ENCODE data around the gene ZNF554. TPM values are rescaled to one million over a fixed set of nuclear protein-coding genes. Genes with fewer than 3 reads are reported as not detected.

Gene ZNF554
- total RNA-seq, 1 experiment from 2014 or later: 5.3 TPM

DNA sequence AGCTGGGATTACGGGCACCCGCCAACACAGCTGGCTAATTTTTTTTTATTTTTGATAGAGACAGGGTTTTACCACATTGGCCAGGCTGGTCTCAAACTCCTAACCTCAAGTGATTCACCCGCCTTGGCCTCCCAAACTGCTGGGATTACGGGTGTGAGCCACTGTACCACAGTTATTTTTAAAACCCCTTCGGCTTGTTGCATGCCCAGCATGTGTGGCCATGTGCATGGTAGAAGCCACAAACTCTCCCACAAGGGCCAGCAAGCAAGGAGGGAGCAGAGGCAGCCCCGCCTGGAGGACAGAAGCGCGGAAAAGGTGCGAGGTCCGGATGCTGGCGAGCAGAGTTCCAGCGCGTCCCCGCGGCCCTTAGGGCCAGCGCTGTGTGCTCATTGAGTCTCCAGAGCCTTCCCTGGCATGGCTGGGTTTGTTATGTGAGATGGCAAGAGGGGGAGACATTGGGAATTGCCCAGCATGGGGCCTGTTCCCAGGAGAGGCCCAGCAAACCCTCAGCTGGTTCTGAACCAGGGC lies 21.4 kb upstream of the ZNF554 start:
- Histone ChIP-seq H3K27me3 (ENCODE audit: control insufficient read depth, insufficient read depth, low read length) (no peaks in the 10 kb centered on the region), H3K4me3 (ENCODE audit: insufficient read depth, low read depth, low read length) (no peak overlapping the region), H3K36me3 (replicated peaks; ENCODE audit: control insufficient read depth, insufficient read depth, low read length) (peaks cover 40% of the 10 kb centered on the region)
- DNase-seq: no peak

DNA sequence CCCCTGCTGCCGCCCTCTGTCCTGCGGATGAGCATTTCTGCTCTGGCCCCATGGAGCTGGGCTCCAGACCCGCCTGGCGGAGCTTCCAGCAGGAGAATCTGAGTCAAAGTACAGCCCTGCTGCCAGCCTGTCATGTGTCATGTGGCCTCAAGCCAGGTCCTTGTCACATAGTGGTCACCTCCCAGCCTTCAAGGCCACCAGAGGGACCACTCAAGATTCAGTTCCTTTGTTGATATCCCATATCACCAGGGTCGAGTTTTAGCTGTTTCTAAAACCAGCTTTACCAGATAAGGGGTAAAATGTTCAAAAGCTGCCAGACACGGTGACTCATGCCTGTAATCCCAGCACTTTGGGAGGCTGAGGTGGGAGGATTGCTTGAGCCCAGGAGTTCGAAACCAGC lies 20.9 kb upstream of the ZNF554 start:
- no peak for DNase-seq
- no peak overlapping the region for H3K4me3 ChIP-seq (ENCODE audit: insufficient read depth, low read depth, low read length)
- no peaks in the 10 kb centered on the region for H3K27me3 ChIP-seq (ENCODE audit: control insufficient read depth, insufficient read depth, low read length)
- peaks cover 37% of the 10 kb centered on the region for H3K36me3 ChIP-seq (replicated peaks; ENCODE audit: control insufficient read depth, insufficient read depth, low read length)

DNA sequence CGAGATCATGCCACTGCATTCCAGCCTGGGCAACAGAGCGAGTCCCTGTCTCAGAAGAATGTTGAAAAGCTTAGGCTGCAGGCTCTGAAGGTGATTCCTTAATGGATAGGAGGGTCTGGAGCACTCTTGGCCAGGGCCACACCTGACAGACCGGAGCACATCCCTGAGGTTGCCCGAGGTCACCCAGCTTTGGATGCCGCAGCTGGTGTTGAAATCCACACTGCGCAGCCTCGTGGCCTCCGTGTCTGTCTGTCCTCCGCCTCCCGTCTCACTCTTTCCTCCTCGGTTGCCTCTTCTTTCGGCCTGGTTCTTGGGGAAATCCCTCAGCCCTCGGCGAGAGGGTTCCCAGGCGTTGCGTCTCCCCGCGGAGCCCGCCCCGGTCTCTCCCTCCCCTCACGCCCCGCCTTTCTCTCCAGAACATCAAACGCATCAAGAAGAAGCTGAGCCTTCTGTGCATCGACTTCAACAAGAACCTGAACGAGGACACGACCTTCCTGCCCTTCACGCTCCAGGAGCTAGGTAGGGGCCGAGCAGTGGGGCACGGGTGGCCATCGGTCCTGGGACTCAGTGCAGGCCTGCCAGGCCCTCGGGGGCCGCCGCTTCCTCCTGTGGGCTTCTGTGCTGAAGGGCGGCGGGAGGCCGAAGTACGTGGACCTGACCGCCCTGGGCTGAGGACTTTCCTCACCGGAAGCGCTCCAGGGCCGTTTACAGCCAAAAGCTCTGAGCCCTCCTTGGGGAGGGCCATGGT lies 20.2 kb upstream of the ZNF554 start:
- H3K27me3 ChIP-seq (ENCODE audit: control insufficient read depth, insufficient read depth, low read length): no peaks in the 10 kb centered on the region
- peak; percentile 48 for DNase-seq
- H3K4me3 ChIP-seq (ENCODE audit: insufficient read depth, low read depth, low read length): no peak overlapping the region
- peaks cover 36% of the 10 kb centered on the region for H3K36me3 ChIP-seq (replicated peaks; ENCODE audit: control insufficient read depth, insufficient read depth, low read length)

DNA sequence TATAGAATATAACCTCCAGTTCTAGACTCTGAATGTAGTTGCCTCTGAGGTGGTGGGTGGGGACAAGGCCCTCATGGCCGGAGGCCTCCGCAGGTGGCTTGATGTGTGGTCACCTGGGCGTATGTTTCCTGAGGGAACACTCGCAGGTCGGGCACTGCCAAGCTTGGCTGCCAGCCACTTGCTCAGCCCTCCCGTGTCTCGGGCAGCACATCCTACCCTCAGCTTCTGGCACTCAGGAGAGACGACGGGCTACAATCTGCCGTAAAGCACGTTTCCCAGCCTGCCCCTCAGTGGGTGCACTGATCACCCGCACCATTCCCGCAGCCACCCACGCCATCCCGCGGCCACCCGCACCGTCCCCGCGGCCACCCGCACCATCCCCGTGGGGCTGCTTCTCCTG lies 19.2 kb upstream of the ZNF554 start:
- peak; percentile 61 for DNase-seq
- H3K4me3 ChIP-seq (ENCODE audit: insufficient read depth, low read depth, low read length): no peak overlapping the region
- peaks cover 39% of the 10 kb centered on the region for H3K36me3 ChIP-seq (replicated peaks; ENCODE audit: control insufficient read depth, insufficient read depth, low read length)
- no peaks in the 10 kb centered on the region for H3K27me3 ChIP-seq (ENCODE audit: control insufficient read depth, insufficient read depth, low read length)

DNA sequence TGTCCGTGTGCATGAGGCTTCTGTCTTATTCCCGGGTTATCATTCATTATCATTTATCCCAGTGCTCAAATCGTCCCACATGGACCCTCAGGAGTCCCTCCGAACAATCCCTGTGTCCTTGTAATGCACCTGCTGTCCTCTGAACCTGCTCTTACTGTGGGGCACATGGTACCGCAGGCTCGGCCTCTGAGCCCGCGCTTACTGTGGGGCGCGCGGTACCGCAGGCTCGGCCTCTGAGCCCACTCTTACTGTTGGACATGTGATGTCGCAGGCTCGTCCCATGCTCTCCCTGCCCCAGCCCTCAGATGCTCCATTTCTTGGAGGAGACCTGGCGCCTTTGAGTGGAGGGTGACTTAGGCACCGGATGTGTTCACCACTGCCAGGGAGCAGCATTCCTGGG lies 16.8 kb upstream of the ZNF554 start:
- Histone ChIP-seq H3K4me3 (ENCODE audit: insufficient read depth, low read depth, low read length) (no peak overlapping the region), H3K36me3 (replicated peaks; ENCODE audit: control insufficient read depth, insufficient read depth, low read length) (peaks cover 31% of the 10 kb centered on the region), H3K27me3 (ENCODE audit: control insufficient read depth, insufficient read depth, low read length) (no peaks in the 10 kb centered on the region)
- DNase-seq: peak; percentile 45

DNA sequence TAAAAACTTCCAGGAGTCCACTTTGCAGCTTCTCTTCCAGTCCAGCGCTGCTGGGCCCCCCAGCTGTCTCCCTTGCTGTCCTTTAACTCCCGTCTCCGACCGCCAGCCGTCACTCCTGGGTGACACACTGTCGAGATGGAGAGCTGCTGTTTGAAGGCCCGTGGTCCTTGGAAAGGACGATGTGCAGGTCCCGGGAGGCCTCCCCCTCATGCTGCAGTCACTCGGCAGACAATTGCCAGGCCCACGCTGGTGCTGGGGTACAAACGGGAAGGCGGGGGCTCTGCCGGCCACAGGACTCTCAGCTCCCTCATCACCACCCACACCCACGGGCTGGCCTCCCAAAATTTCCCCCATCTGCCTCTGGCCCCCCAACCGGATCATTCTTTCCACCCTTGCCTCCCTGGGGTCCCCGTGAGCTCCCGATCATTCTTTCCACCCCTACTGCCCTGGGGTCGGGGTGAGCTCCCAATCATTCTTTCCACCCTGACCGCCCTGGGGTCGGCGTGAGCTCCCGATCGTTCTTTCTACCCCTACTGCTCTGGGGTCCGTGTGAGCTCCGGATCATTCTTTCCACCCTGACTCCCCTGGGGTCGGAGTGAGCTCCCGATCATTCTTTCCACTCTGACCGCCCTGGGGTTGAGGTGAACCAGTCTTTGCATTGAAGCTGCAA lies 16.0 kb upstream of the ZNF554 start:
- peak; percentile 54 for DNase-seq
- Histone ChIP-seq H3K36me3 (replicated peaks; ENCODE audit: control insufficient read depth, insufficient read depth, low read length) (peaks cover 26% of the 10 kb centered on the region), H3K4me3 (ENCODE audit: insufficient read depth, low read depth, low read length) (no peak overlapping the region), H3K27me3 (ENCODE audit: control insufficient read depth, insufficient read depth, low read length) (no peaks in the 10 kb centered on the region)

DNA sequence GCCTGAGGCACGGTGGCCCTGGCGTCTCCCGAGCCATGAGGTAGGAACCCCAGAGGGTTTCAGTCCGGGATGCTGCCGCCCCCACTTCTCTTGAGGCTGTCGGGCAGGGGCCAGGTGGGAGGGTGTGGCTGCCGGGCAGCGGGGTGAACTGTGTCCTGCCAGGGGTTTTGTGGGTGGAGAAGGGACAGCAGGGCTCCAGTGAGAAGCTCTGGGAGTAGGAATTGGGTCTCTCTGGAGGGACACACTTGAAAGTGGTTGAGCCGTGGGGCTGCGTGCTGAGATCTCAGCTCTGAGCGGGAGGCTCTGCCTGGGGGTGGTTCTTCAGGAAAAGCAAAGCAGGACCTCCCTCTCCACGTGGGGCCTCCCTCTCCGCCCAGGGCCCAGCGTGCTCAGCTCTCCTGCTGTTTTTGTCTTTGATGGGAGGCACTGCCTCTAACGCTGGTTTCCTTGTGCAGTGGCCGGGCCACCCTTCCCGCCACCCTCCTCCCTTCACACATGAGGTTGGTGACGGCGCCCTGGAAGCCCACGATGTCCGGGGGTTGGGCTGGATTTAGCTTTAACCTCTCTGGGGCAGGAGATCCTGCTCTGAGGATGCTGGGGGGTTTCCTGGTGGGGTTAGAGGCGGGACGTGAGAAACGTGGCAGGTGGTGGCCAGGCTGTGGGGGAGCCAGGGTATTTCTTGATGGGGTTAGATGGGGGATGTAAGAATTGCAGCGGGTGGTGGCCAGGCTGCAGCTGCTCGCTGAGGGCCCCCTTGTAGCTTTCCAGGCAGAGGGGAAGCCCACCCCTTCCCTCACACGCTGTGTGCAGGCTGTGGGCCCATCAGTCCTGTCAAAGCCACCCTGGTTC lies 15.3 kb upstream of the ZNF554 start:
- Histone ChIP-seq H3K36me3 (replicated peaks; ENCODE audit: control insufficient read depth, insufficient read depth, low read length) (peaks cover 23% of the 10 kb centered on the region), H3K27me3 (ENCODE audit: control insufficient read depth, insufficient read depth, low read length) (no peaks in the 10 kb centered on the region), H3K4me3 (ENCODE audit: insufficient read depth, low read depth, low read length) (no peak overlapping the region)
- peak; percentile 53 for DNase-seq

DNA sequence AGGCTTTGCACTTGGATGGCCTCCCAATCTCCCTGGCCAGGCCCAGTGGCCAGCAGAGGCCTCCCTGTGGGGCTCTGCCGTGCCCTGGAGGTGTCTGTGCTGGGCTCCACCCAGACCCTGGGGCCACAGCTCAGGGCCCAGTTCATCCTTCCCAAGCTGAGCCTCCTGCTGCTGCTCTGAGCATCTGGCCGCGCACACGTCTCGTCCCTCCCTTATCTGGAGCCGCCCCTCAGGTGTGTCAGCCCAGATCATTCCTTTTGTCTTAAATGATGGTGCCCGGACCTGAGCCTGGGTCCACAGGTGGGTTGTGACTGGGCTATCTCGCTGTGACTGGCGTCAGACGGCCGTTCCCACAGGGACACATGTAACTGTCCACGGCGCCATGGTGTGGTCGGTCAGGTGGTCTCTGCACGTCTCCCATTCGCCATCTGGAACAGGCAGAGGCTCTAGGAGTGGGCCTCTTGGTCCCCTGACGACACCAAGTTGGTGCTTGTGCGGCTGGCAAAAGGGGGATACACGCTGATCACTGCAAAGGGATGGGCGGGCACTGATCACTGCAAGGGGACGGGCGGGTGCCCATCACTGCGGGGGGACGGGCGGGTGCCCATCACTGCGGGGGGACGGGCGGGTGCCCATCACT lies 14.3 kb upstream of the ZNF554 start:
- DNase-seq: peak; percentile 42
- Histone ChIP-seq H3K27me3 (ENCODE audit: control insufficient read depth, insufficient read depth, low read length) (no peaks in the 10 kb centered on the region), H3K4me3 (ENCODE audit: insufficient read depth, low read depth, low read length) (no peak overlapping the region), H3K36me3 (replicated peaks; ENCODE audit: control insufficient read depth, insufficient read depth, low read length) (peaks cover 28% of the 10 kb centered on the region)

DNA sequence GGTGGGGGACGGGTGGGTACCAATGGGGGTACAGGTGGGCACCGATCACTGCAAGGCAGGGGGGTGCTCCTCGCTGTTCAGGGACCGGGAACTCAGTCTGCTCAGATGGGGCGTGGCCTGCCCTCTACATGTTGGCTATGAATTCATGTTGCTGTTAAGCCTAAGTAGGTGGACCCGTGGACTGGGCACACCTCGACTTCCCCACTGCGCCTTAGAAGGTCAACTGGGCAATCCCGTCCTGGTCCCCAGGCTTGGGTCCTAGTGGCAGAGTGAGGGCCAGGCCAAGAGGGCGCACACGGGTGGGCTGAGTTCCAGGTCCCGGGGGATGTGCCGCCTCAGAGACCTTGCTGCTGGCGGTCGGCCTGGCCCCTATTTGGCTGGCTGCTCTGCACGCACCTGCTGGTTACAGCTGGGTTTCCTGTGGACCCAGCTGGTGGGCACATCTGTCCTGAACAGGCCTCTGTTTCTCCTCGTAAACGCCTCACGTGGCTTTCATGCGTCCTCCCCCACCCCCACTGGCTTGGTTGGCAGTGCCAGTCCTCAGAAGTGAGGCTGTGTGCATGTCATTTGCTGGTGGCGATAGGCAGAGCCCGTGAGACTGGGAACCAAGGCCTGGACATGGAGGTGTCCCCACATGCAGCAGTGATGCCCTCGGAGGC lies 13.5 kb upstream of the ZNF554 start:
- no peak overlapping the region for H3K4me3 ChIP-seq (ENCODE audit: insufficient read depth, low read depth, low read length)
- DNase-seq: peak; percentile 50
- peaks cover 24% of the 10 kb centered on the region for H3K36me3 ChIP-seq (replicated peaks; ENCODE audit: control insufficient read depth, insufficient read depth, low read length)
- no peaks in the 10 kb centered on the region for H3K27me3 ChIP-seq (ENCODE audit: control insufficient read depth, insufficient read depth, low read length)

DNA sequence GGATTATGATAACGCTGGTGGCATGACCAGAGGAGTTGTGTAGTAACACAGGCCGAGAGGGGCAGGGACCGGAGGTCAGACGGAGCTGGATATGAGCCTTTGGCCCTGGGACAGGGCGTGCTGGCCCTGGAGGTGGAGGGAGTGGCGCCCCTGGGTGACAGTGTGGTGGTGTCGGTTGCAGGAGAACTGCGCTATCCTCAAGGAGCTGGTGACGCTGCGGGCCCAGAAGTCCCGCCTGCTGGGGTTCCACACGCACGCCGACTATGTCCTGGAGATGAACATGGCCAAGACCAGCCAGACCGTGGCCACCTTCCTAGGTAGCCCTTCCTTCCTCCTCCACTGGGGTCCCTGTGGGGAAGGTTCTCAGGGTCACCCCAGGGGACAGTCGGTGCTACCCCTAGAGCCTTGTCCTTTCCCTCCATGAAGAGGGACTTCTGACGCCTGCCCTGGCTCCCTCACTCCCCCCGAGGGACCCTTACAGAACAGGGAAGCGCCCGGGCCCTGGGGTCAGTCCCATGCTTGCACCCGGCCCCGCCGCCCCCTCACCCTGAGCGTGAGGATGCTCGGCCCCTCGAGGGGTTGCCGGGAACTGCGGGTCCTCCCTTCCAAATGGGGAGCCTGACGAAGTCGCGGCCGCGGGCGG lies 12.8 kb upstream of the ZNF554 start:
- DNase-seq: peak; percentile 40
- Histone ChIP-seq H3K4me3 (ENCODE audit: insufficient read depth, low read depth, low read length) (no peak overlapping the region), H3K27me3 (ENCODE audit: control insufficient read depth, insufficient read depth, low read length) (no peaks in the 10 kb centered on the region), H3K36me3 (replicated peaks; ENCODE audit: control insufficient read depth, insufficient read depth, low read length) (peaks cover 21% of the 10 kb centered on the region)

DNA sequence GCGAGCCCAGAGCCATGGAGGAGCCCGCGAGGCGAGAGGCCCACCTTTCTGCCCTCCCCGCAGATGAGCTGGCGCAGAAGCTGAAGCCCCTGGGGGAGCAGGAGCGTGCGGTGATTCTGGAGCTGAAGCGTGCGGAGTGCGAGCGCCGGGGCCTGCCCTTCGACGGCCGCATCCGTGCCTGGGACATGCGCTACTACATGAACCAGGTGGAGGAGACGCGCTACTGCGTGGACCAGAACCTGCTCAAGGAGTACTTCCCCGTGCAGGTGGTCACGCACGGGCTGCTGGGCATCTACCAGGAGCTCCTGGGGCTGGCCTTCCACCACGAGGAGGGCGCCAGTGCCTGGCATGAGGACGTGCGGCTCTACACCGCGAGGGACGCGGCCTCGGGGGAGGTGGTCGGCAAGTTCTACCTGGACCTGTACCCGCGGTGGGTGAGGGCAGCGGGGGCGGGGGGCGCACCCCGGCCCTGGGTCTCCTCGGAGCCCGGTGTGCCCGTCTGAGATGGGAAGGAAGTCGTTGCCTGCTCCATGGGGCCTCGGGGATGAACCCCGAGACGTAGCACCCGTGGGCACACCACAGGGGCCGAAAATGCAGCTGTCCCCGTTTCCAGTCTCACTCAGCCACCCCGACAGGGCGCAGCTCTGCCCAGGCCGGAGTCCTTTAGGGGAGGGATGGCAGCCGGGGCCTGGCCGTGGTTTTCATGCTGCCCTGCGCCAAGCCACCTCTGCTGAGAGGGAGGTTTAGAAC lies 12.1 kb upstream of the ZNF554 start:
- Histone ChIP-seq H3K4me3 (ENCODE audit: insufficient read depth, low read depth, low read length) (no peak overlapping the region), H3K36me3 (replicated peaks; ENCODE audit: control insufficient read depth, insufficient read depth, low read length) (peaks cover 21% of the 10 kb centered on the region), H3K27me3 (ENCODE audit: control insufficient read depth, insufficient read depth, low read length) (no peaks in the 10 kb centered on the region)
- peak; percentile 60 for DNase-seq

DNA sequence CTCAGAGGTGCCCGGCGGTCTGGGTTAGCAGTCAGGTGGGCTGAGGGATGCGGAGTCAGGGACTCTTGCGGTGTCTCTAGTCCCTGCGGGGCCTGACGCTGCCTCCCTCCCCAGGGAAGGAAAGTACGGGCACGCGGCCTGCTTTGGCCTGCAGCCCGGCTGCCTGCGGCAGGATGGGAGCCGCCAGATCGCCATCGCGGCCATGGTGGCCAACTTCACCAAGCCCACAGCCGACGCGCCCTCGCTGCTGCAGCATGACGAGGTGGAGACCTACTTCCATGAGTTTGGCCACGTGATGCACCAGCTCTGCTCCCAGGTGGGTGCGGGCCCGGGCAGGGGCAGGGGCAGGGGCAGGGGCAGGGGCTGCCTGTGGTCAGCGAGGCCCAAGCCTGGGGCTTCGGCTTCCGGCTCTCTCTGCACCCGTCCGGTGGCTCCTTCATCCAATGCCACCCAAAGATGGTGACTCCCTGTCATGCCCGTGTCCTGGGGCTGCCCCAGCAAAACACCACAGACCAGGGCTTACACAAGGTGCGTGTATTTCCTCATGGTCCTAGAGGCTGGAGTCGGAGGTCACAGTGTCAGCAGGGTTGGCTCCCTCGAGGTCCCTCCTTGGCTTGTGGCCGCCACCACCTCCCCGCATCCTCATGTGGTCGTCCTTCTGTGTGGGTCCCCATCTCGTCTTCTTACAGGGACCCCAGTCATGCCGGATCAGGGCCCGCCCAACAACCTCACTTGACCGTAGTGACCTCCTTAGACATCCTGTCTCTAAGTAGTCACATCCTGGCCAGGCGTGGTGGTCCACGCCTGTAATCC lies 11.3 kb upstream of the ZNF554 start:
- H3K36me3 ChIP-seq (replicated peaks; ENCODE audit: control insufficient read depth, insufficient read depth, low read length): peaks cover 21% of the 10 kb centered on the region
- no peaks in the 10 kb centered on the region for H3K27me3 ChIP-seq (ENCODE audit: control insufficient read depth, insufficient read depth, low read length)
- no peak overlapping the region for H3K4me3 ChIP-seq (ENCODE audit: insufficient read depth, low read depth, low read length)
- DNase-seq: peak; percentile 54

Data from H7 (cell line).